H1 (cell line): ENCODE data around the gene CD68. TPM values are rescaled to one million over a fixed set of nuclear protein-coding genes. Genes with fewer than 3 reads are reported as not detected.
A peak's percentile ranks its signal among the peaks of the same experiment; 100 is the strongest.

Experiments
- CTCF ChIA-PET: fragments of 300-600 bp; sonication (Branson Sonifier 250); formaldehyde crosslinking; loops from one replicate; lab custom pipeline; 2021; ENCODE audit not compliant: partially characterized antibody; lab: Charles Lee
- POLR2A ChIA-PET: fragments of 300-600 bp; sonication (Branson Sonifier 250); formaldehyde crosslinking; loops from one replicate; lab custom pipeline; 2021; ENCODE audit warnings: inconsistent platforms; ENCODE audit not compliant: partially characterized antibody; lab: Charles Lee
- DNase-seq, 2 experiments: peaks; one replicate each; pipeline versions ENCODE4 v3.0.0 to v3.0.0-alpha.2; 2010 to 2022; ENCODE audit warnings: low spot score in 2 of 2, low read depth in 1 of 2, mixed read lengths in 1 of 2
- FAIRE-seq: peaks from 2 replicates; lab custom pipeline; 2011; peaks lifted over from hg19 to GRCh38; lab: Jason Lieb, UNC
- H2AFZ ChIP-seq: 2 replicates; pipeline ENCODE4 v1.8.1; 2012; ENCODE audit warnings: low read length, inconsistent platforms
- H2AK5ac ChIP-seq: 2 replicates; pipeline ENCODE4 v1.6.1; 2013; ENCODE audit warnings: low read depth, low read length
- H2BK120ac ChIP-seq: replicated peaks from 2 replicates; pipeline ENCODE3; 2013; ENCODE audit warnings: low read depth, low read length, inconsistent platforms
- H2BK12ac ChIP-seq: 2 replicates; pipeline ENCODE4 v1.6.1; 2013; ENCODE audit warnings: low read depth, low read length
- H2BK15ac ChIP-seq: 2 replicates; pipeline ENCODE4 v1.6.1; 2013; ENCODE audit warnings: low read length
- H2BK20ac ChIP-seq: 2 replicates; pipeline ENCODE4 v1.6.1; 2013; ENCODE audit warnings: low read length
- H2BK5ac ChIP-seq: 2 replicates; pipeline ENCODE4 v1.6.1; 2013; ENCODE audit warnings: low read depth, low read length
- H3K14ac ChIP-seq: 2 replicates; pipeline ENCODE4 v1.6.1; 2013; ENCODE audit warnings: inconsistent platforms; ENCODE audit not compliant: insufficient read length
- H3K18ac ChIP-seq: 2 replicates; pipeline ENCODE4 v1.6.1; 2013; ENCODE audit warnings: low read length; ENCODE audit errors: extremely low read depth
- H3K23ac ChIP-seq: 2 replicates; pipeline ENCODE4 v1.6.1; 2013; ENCODE audit warnings: inconsistent platforms; ENCODE audit not compliant: insufficient read length
- H3K23me2 ChIP-seq: 2 replicates; pipeline ENCODE4 v1.6.1; 2013; ENCODE audit warnings: low read depth, low read length
- H3K27ac ChIP-seq: 2 replicates; pipeline ENCODE4 v1.6.1; 2011; ENCODE audit warnings: low read depth, low read length, inconsistent platforms
- H3K27me3 ChIP-seq, 4 experiments: replicated peaks in 1 of 4; 1 replicate in 1 of 4; 2 replicates in 3 of 4; pipeline versions ENCODE4 v1.6.1 to v1.8.1; 2011 to 2013; ENCODE audit warnings: low read length in 3 of 4, mild to moderate bottlenecking in 3 of 4, inconsistent platforms in 2 of 4, mixed read lengths in 2 of 4, moderate library complexity in 1 of 4; ENCODE audit not compliant: control insufficient read depth in 3 of 4, insufficient read depth in 3 of 4; ENCODE audit errors: extremely low read depth in 1 of 4
- H3K36me3 ChIP-seq, 4 experiments: 2 replicates each; pipeline versions ENCODE4 v1.6.1 to v1.8.1; 2011 to 2013; ENCODE audit warnings: mild to moderate bottlenecking in 4 of 4, low read length in 3 of 4, moderate library complexity in 2 of 4, control low read depth in 1 of 4, inconsistent platforms in 1 of 4; ENCODE audit not compliant: insufficient read depth in 4 of 4, control insufficient read depth in 2 of 4
- H3K4ac ChIP-seq: replicated peaks from 2 replicates; pipeline ENCODE3; 2013; ENCODE audit warnings: low read length, low read depth, mixed read lengths, inconsistent platforms; ENCODE audit not compliant: insufficient read length
- H3K4me1 ChIP-seq, 4 experiments: replicated peaks in 1 of 4; 1 replicate in 1 of 4; 2 replicates in 3 of 4; pipeline versions ENCODE4 v1.6.1 to v1.8.1; 2011 to 2013; ENCODE audit warnings: low read length in 3 of 4, inconsistent platforms in 2 of 4, mixed read lengths in 1 of 4; ENCODE audit not compliant: insufficient read depth in 4 of 4, control insufficient read depth in 3 of 4
- H3K4me2 ChIP-seq, 2 experiments: 2 replicates each; pipeline versions ENCODE4 v1.6.1 to v1.8.1; 2011 to 2013; ENCODE audit warnings: low read depth in 2 of 2, low read length in 2 of 2, control low read depth in 1 of 2, inconsistent platforms in 1 of 2, mild to moderate bottlenecking in 1 of 2; ENCODE audit not compliant: insufficient read depth in 1 of 2
- H3K4me3 ChIP-seq, 4 experiments: fragments of 200-600, 300-600 bp in 1 of 4; sonication (generic), shearing (Covaris generic), sonication (Bioruptor Twin) in 1 of 4; 2 replicates each; pipeline versions ENCODE4 v1.5.1 to v1.8.1; 2011 to 2016; ENCODE audit warnings: low read length in 4 of 4, low read depth in 3 of 4, control low read depth in 2 of 4, inconsistent platforms in 2 of 4, mild to moderate bottlenecking in 2 of 4, mixed read lengths in 1 of 4, moderate library complexity in 1 of 4; ENCODE audit not compliant: insufficient read depth in 2 of 4; ENCODE audit errors: extremely low read depth in 1 of 4
- H3K56ac ChIP-seq: replicated peaks from 2 replicates; pipeline ENCODE3; 2013; ENCODE audit warnings: low read depth, mild to moderate bottlenecking, mixed read lengths, low read length, inconsistent platforms; ENCODE audit not compliant: insufficient read length
- H3K79me1 ChIP-seq: 2 replicates; pipeline ENCODE4 v1.6.1; 2013; ENCODE audit warnings: low read depth, low read length, control low read depth
- H3K79me2 ChIP-seq, 2 experiments: 2 replicates each; pipeline versions ENCODE4 v1.6.1 to v1.8.1; 2012 to 2013; ENCODE audit warnings: low read length in 2 of 2, mild to moderate bottlenecking in 2 of 2, inconsistent platforms in 1 of 2; ENCODE audit not compliant: insufficient read depth in 2 of 2, control insufficient read depth in 1 of 2
- H3K9ac ChIP-seq, 4 experiments: replicated peaks in 1 of 4; 1 replicate in 1 of 4; 2 replicates in 3 of 4; pipeline versions ENCODE4 v1.6.1 to v1.8.1; 2011 to 2013; ENCODE audit warnings: low read depth in 3 of 4, low read length in 3 of 4, control low read depth in 2 of 4, mild to moderate bottlenecking in 2 of 4, moderate library complexity in 2 of 4, inconsistent platforms in 1 of 4; ENCODE audit errors: extremely low read depth in 1 of 4
- H3K9me3 ChIP-seq, 2 experiments: 2 replicates each; pipeline versions ENCODE4 v1.6.1 to v1.8.1; 2012 to 2013; ENCODE audit warnings: mild to moderate bottlenecking in 2 of 2, moderate library complexity in 2 of 2, control low read depth in 1 of 2, inconsistent platforms in 1 of 2, low read depth in 1 of 2, low read length in 1 of 2, mixed read lengths in 1 of 2; ENCODE audit not compliant: insufficient read depth in 2 of 2
- H4K20me1 ChIP-seq, 2 experiments: replicated peaks in 1 of 2; 2 replicates each; pipeline versions ENCODE3 to v1.8.1; 2011 to 2013; ENCODE audit warnings: inconsistent platforms in 2 of 2, low read length in 2 of 2, mild to moderate bottlenecking in 1 of 2; ENCODE audit not compliant: insufficient read depth in 2 of 2, control insufficient read depth in 1 of 2
- H4K5ac ChIP-seq: 2 replicates; pipeline ENCODE4 v1.6.1; 2013; ENCODE audit warnings: low read length, low read depth, mixed read lengths, inconsistent platforms; ENCODE audit not compliant: insufficient read length
- H4K8ac ChIP-seq: 2 replicates; pipeline ENCODE4 v1.8.0; 2013; ENCODE audit warnings: mild to moderate bottlenecking, moderate library complexity, low read length, inconsistent platforms; ENCODE audit not compliant: insufficient read depth; ENCODE audit errors: extremely low read depth
- H4K91ac ChIP-seq: replicated peaks from 2 replicates; pipeline ENCODE3; 2013; ENCODE audit warnings: low read length, mixed read lengths, inconsistent platforms; ENCODE audit not compliant: insufficient read length
- BACH1 ChIP-seq: IDR thresholded peaks from 2 replicates; pipeline ENCODE4 v1.6.1; 2012; ENCODE audit warnings: low read length, improper control_type of control experiment
- GABPA ChIP-seq: IDR thresholded peaks from 2 replicates; pipeline ENCODE4 v1.6.1; 2011; ENCODE audit warnings: mild to moderate bottlenecking, low read length, moderate library complexity, borderline replicate concordance; ENCODE audit not compliant: insufficient read depth
- KDM5A ChIP-seq: fragments of 200-600 bp; IDR thresholded peaks from 2 replicates; pipeline ENCODE4 v1.7.1; 2012; ENCODE audit warnings: mild to moderate bottlenecking, low read length, inconsistent platforms, mixed read lengths
- MAFK ChIP-seq: IDR thresholded peaks from 2 replicates; pipeline ENCODE4 v1.6.1; 2012; ENCODE audit warnings: low read depth, mild to moderate bottlenecking, improper control_type of control experiment, low read length
- NANOG ChIP-seq: IDR thresholded peaks from 2 replicates; pipeline ENCODE4 v1.6.1; 2011; ENCODE audit warnings: low read length, low read depth, mild to moderate bottlenecking, inconsistent platforms; ENCODE audit not compliant: insufficient read depth, poor library complexity, severe bottlenecking
- POLR2AphosphoS5 ChIP-seq: IDR thresholded peaks from 2 replicates; pipeline ENCODE4 v1.6.1; 2011; ENCODE audit warnings: low read depth, low read length
- TCF12 ChIP-seq: IDR thresholded peaks from 2 replicates; pipeline ENCODE4 v1.6.1; 2011; ENCODE audit warnings: low read depth, mild to moderate bottlenecking, low read length
- YY1 ChIP-seq: IDR thresholded peaks from 2 replicates; pipeline ENCODE4 v1.6.1; 2011; ENCODE audit warnings: low read depth, mild to moderate bottlenecking, low read length
- WGBS, 2 experiments: shearing (Covaris generic) in 1 of 2; methylation state at CpG; one replicate each; pipeline versions ENCODE4 v1.1.6 to v1.1.7; 2013 to 2015; ENCODE audit warnings: low lambda C conversion rate in 2 of 2, mixed read lengths in 2 of 2, inconsistent platforms in 1 of 2, low coverage in 1 of 2, missing lambda C conversion rate in 1 of 2; ENCODE audit not compliant: insufficient replicate concordance in 2 of 2, insufficient coverage in 1 of 2, insufficient read length in 1 of 2; ENCODE audit errors: extremely low coverage in 1 of 2, missing lambda C conversion rate in 1 of 2; 5-methylcytosine and 5-hydroxymethylcytosine counted together
- polyA plus RNA-seq, 7 experiments: library from polyadenylated mRNA; depleted of rRNA in 3 of 7; stranded (reverse) in 5 of 7; unstranded in 2 of 7; fragments of >200 nt in 5 of 7; fragments of 200-250 nt in 2 of 7; gene quantifications; 1 replicate in 5 of 7; 2 replicates in 1 of 7; 4 replicates in 1 of 7; pipeline versions ENCODE4 v1.2.1 to v1.2.3, GENCODE V29; 2011 to 2013; ENCODE audit warnings: missing spikeins in 2 of 7, mixed read lengths in 2 of 7
- total RNA-seq: library from RNA; stranded (reverse); fragmentation: NEBNext Ultra II Directional; extraction: Animal tissue kit (Norgen Biotek cat#: 25700); gene quantifications from 2 replicates; pipeline ENCODE4 v1.2.1, GENCODE V29; 2021

CD68 gene
- total and polyA plus RNA-seq, 2 of the 8 experiments (the other 6 are each of a cell fraction or from before 2014, with no cell fraction given), result 0.18 TPM; not detected in 1

GRCh38 chr17:7611635-7612293 is 32.3 kb downstream of the CD68 start:
- Histone ChIP-seq H4K20me1 (peaks cover 0 to 11% of the 10 kb centered on the region in 2 experiments), H3K79me1 (peaks cover 20% of the 10 kb centered on the region), H2BK12ac (no peak overlapping the region), H2BK20ac (no peak overlapping the region)
- no peak for TF ChIP-seq KDM5A
- TF ChIP-seq YY1, result no peak
- no peak for TF ChIP-seq POLR2AphosphoS5
- peak; percentile 77 for TF ChIP-seq MAFK
- no peak for TF ChIP-seq TCF12
- TF ChIP-seq NANOG, result no peak
- no peak for TF ChIP-seq GABPA
- TF ChIP-seq BACH1, result peak; percentile 57; the same call in 1 of the 2 replicates
- TF ChIP-seq, all 59 proteins: peak for 2
- 85% methylated on average over 3 of the region's 3 CpGs; no CpG with 5 or more reads in 1 of the 2 experiments for WGBS, 2 experiments
- H2BK15ac ChIP-seq, result no peak overlapping the region
- H4K8ac ChIP-seq, result no peak overlapping the region
- H2AK5ac ChIP-seq, result no peak overlapping the region
- ChIA-PET POLR2A (interaction anchor here (0.6 to 79.4 kb wide), 4 partner anchors 19 to 88 kb away, joined by 3 to 2272 read pairs (median 6); partner anchors contain the start of genes ATP1B2, CD68, TP53 and WRAP53), CTCF (interaction anchor here (0.6 to 13.4 kb wide), 8 partner anchors 11 to 76 kb away, joined by 3 to 92 read pairs (median 4); partner anchors contain the start of genes MPDU1, SHBG, TP53 and WRAP53)
- peaks cover 0 to 13% (median 0%) of the 10 kb centered on the region in 4 experiments; a peak in 3 of 8 replicates for H3K36me3 ChIP-seq
- no peak overlapping the region for H4K5ac ChIP-seq
- DNase-seq (no peak), FAIRE-seq (no peak)
- H3K4me2 ChIP-seq, result no peak overlapping the region; a peak in 1 of 4 replicates
- no peak overlapping the region for H3K4ac ChIP-seq
- no peak overlapping the region for H3K23ac ChIP-seq
- no peak overlapping the region for H3K27ac ChIP-seq
- H4K91ac ChIP-seq, result no peak overlapping the region
- H3K14ac ChIP-seq, result no peak overlapping the region
- H3K56ac ChIP-seq, result no peak overlapping the region
- H3K4me3 ChIP-seq, result no peak overlapping the region
- H3K9ac ChIP-seq, result no peak overlapping the region; a peak in 1 of 7 replicates
- H2BK120ac ChIP-seq, result no peak overlapping the region
- peaks cover 4 to 47% of the 10 kb centered on the region in 2 experiments; a peak in 3 of 4 replicates for H3K79me2 ChIP-seq
- no peak overlapping the region for H3K18ac ChIP-seq
- H2AFZ ChIP-seq, result no peak overlapping the region
- no peaks in the 10 kb centered on the region for H3K27me3 ChIP-seq
- no peaks in the 10 kb centered on the region for H3K9me3 ChIP-seq
- H3K23me2 ChIP-seq, result peaks cover 6% of the 10 kb centered on the region
- no peak overlapping the region for H2BK5ac ChIP-seq
- peaks cover 0 to 5% (median 1%) of the 10 kb centered on the region in 4 experiments; a peak in 4 of 7 replicates for H3K4me1 ChIP-seq
